ENCODE results near the gene FLOT1. TPM values are rescaled to one million over a fixed set of nuclear protein-coding genes. Genes with fewer than 3 reads are reported as not detected.
A peak's percentile ranks its signal among the peaks of the same experiment; 100 is the strongest.

The FLOT1 gene
- total and polyA plus RNA-seq, 2 of the 13 experiments (the other 11 are each of a cell fraction or from before 2014, with no cell fraction given) = 82.3 to 130 TPM

DNA sequence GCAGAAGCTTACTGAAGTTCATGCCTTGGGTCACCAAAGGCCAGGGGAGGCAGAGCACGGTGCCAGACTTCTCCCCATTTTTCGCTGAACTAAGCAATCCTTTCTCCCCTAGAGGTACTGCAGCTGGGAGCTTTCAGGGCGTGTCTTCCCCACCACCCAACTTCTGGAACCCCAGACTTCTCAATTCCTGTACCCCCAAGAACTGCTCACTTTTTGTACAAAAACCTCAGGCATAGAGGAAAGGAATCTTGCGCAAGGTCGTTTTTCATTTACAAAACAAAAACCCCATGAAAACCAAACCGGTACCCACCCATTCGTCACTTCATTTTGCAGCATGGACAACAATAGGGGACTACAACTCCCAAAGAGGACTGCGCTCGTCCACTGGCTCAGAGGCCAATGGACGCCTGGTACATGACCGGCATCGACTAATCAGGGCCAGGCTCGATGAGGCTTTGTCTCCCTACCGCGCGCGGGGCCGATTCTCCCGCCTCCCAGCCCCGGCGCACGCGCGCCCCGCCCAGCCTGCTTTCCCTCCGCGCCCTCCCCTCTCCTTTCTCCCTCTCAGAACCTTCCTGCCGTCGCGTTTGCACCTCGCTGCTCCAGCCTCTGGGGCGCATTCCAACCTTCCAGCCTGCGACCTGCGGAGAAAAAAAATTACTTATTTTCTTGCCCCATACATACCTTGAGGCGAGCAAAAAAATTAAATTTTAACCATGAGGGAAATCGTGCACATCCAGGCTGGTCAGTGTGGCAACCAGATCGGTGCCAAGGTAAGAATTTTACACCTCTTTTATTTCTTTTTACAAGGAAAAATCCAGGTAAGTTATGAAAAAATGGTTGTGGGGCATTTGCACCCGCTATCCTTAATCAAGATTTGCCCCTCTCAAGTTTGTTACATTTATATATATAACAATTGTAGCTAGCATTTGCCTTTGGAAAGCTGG, 22.4 kb downstream of the FLOT1 start, which contains the start of gene TUBB (continued):
- TF ChIP-seq, protein P1, sequence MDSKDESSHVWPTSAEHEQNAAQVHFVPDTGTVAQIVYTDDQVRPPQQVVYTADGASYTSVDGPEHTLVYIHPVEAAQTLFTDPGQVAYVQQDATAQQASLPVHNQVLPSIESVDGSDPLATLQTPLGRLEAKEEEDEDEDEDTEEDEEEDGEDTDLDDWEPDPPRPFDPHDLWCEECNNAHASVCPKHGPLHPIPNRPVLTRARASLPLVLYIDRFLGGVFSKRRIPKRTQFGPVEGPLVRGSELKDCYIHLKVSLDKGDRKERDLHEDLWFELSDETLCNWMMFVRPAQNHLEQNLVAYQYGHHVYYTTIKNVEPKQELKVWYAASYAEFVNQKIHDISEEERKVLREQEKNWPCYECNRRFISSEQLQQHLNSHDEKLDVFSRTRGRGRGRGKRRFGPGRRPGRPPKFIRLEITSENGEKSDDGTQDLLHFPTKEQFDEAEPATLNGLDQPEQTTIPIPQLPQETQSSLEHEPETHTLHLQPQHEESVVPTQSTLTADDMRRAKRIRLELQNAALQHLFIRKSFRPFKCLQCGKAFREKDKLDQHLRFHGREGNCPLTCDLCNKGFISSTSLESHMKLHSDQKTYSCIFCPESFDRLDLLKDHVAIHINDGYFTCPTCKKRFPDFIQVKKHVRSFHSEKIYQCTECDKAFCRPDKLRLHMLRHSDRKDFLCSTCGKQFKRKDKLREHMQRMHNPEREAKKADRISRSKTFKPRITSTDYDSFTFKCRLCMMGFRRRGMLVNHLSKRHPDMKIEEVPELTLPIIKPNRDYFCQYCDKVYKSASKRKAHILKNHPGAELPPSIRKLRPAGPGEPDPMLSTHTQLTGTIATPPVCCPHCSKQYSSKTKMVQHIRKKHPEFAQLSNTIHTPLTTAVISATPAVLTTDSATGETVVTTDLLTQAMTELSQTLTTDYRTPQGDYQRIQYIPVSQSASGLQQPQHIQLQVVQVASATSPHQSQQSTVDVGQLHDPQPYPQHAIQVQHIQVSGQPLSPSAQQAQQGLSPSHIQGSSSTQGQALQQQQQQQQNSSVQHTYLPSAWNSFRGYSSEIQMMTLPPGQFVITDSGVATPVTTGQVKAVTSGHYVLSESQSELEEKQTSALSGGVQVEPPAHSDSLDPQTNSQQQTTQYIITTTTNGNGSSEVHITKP (CRISPR knock-in tag; IDR thresholded peaks at IDR 0.05; ENCODE audit: low read depth) = no peak; the same call in 1 of the 2 replicates
- TF ChIP-seq MEF2D (CRISPR knock-in tag; IDR thresholded peaks at IDR 0.05) = peak; percentile 72; the same call in 1 of the 2 replicates
- no peak for TF ChIP-seq ZNF253 (CRISPR knock-in tag; IDR thresholded peaks at IDR 0.05; ENCODE audit: borderline replicate concordance)
- 0 out of 2 replicates have a peak, but pooled peaks have one; percentile 32 for TF ChIP-seq NRL (CRISPR knock-in tag; IDR thresholded peaks at IDR 0.05; ENCODE audit: borderline replicate concordance)
- TF ChIP-seq, protein P2, sequence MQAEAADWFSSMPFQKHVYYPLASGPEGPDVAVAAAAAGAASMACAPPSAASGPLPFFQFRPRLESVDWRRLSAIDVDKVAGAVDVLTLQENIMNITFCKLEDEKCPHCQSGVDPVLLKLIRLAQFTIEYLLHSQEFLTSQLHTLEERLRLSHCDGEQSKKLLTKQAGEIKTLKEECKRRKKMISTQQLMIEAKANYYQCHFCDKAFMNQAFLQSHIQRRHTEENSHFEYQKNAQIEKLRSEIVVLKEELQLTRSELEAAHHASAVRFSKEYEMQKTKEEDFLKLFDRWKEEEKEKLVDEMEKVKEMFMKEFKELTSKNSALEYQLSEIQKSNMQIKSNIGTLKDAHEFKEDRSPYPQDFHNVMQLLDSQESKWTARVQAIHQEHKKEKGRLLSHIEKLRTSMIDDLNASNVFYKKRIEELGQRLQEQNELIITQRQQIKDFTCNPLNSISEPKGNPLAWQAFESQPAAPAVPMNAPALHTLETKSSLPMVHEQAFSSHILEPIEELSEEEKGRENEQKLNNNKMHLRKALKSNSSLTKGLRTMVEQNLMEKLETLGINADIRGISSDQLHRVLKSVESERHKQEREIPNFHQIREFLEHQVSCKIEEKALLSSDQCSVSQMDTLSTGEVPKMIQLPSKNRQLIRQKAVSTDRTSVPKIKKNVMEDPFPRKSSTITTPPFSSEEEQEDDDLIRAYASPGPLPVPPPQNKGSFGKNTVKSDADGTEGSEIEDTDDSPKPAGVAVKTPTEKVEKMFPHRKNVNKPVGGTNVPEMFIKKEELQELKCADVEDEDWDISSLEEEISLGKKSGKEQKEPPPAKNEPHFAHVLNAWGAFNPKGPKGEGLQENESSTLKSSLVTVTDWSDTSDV (CRISPR knock-in tag; IDR thresholded peaks at IDR 0.05) = no peak
- peak; percentile 35; the same call in 1 of the 2 replicates for TF ChIP-seq ZNF746 (CRISPR knock-in tag; IDR thresholded peaks at IDR 0.05)
- peak; percentile 92; the same call in 1 of the 3 replicates for TF ChIP-seq MXI1 (IDR thresholded peaks at IDR 0.05; ENCODE audit: borderline replicate concordance, low read depth, low read length)
- TF ChIP-seq ZBTB38 (CRISPR knock-in tag; IDR thresholded peaks at IDR 0.05) = peak; percentile 58; the same call in 1 of the 2 replicates
- peak; percentile 84; the same call in 1 of the 2 replicates for TF ChIP-seq HOXA3 (CRISPR knock-in tag; IDR thresholded peaks at IDR 0.05)
- TF ChIP-seq, protein P3, sequence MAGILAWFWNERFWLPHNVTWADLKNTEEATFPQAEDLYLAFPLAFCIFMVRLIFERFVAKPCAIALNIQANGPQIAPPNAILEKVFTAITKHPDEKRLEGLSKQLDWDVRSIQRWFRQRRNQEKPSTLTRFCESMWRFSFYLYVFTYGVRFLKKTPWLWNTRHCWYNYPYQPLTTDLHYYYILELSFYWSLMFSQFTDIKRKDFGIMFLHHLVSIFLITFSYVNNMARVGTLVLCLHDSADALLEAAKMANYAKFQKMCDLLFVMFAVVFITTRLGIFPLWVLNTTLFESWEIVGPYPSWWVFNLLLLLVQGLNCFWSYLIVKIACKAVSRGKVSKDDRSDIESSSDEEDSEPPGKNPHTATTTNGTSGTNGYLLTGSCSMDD (CRISPR knock-in tag; IDR thresholded peaks at IDR 0.05) = no peak
- TF ChIP-seq, protein P4, sequence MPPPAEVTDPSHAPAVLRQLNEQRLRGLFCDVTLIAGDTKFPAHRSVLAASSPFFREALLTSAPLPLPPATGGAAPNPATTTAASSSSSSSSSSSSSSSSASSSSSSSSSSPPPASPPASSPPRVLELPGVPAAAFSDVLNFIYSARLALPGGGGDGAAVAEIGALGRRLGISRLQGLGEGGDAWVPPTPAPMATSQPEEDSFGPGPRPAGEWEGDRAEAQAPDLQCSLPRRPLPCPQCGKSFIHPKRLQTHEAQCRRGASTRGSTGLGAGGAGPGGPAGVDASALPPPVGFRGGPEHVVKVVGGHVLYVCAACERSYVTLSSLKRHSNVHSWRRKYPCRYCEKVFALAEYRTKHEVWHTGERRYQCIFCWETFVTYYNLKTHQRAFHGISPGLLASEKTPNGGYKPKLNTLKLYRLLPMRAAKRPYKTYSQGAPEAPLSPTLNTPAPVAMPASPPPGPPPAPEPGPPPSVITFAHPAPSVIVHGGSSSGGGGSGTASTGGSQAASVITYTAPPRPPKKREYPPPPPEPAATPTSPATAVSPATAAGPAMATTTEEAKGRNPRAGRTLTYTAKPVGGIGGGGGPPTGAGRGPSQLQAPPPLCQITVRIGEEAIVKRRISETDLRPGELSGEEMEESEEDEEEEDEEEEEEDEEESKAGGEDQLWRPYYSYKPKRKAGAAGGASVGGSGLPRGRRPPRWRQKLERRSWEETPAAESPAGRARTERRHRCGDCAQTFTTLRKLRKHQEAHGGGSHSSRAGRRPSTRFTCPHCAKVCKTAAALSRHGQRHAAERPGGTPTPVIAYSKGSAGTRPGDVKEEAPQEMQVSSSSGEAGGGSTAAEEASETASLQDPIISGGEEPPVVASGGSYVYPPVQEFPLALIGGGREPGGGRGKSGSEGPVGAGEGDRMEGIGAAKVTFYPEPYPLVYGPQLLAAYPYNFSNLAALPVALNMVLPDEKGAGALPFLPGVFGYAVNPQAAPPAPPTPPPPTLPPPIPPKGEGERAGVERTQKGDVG (CRISPR knock-in tag; IDR thresholded peaks at IDR 0.05; ENCODE audit: borderline replicate concordance) = peak; percentile 73; the same call in 1 of the 2 replicates
- TF ChIP-seq, protein P5, sequence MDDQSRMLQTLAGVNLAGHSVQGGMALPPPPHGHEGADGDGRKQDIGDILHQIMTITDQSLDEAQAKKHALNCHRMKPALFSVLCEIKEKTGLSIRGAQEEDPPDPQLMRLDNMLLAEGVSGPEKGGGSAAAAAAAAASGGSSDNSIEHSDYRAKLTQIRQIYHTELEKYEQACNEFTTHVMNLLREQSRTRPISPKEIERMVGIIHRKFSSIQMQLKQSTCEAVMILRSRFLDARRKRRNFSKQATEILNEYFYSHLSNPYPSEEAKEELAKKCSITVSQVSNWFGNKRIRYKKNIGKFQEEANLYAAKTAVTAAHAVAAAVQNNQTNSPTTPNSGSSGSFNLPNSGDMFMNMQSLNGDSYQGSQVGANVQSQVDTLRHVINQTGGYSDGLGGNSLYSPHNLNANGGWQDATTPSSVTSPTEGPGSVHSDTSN (CRISPR knock-in tag; IDR thresholded peaks at IDR 0.05; ENCODE audit: borderline replicate concordance) = 0 out of 2 replicates have a peak, but pooled peaks have one; percentile 59
- TF ChIP-seq MED1 (CRISPR knock-in tag; IDR thresholded peaks at IDR 0.05) = peak; percentile 59
